ENCODE data around the gene EPHA6.
"Not testable (repeated sequence)": the region's sequence is repeated elsewhere in the genome, so short reads cannot be mapped to it uniquely, and the experiment has no call there.

Gene EPHA6

DNA sequence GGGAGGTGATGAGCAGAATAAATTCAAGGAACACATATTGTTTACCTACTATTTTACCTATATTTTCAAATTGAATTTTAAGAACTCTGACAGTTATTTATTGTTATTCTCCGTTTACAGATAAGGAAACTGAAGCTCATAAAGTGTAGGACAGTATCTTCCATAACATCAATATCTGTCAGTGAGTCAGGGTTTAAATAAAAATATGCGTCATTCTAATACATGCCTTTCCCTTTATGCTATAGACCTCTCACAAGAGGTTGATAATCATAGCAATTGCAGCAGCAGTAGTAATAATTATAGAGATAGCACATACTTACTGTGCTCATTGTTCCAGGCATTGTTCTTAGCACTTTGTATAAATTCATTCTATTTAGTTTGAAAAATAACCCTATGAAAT lies 101.1 kb downstream of the EPHA6 start:
- no peak for DNase-seq

DNA sequence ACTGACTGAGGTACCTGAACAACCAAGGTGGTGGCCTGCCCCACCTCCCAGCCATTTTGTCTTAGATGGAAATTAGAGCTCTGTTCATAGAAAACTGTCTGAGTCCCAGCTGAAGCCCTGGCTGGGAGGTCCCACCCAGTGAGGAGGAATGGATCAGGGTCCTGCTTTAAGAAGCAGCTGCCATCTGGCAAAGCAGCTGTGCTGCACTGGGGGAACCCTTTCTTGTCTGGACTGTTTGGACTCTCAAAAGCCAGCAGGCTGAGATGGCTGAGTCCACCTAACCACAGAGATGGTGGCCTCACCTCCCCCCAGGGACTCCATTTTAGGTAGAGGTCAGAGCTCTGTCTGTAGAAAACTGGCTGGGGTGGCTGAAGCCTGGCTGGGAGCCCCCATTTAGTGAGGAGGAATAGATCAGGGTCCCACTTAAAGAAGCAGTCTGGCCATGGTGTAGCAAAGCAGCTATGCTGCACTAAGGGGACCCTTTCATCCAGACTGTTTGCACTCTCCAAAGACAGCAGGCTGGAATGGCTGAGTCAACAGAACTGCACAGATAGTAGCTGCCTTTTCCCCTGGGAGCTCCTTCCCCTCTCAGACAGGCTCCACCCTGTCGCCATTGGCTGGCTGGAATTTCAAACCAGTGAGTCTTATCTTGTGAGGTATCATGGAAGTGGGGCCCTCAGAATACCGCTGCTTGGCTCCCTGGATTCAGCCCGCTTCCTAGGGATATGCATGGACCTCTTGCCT lies 116.9 kb downstream of the EPHA6 start:
- no peak for DNase-seq

DNA sequence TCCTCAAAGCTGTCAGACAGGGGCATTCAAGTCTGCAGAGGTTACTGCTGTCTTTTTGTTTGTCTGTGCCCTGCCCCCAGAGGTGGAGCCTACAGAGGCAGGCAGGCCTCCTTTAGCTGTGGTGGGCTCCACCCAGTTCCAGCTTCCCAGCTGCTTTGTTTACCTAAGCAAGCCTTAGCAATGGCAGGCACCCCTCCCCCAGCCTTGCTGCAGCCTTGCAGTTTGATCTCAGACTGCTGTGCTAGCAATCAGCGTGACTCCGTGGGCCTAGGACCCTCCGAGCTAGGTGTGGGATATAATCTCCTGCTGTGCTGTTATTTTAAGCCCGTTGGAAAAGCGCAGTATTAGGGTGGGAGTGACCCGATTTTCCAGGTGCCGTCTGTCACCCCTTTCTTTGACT lies 127.7 kb downstream of the EPHA6 start:
- not testable (repeated sequence) for DNase-seq

DNA sequence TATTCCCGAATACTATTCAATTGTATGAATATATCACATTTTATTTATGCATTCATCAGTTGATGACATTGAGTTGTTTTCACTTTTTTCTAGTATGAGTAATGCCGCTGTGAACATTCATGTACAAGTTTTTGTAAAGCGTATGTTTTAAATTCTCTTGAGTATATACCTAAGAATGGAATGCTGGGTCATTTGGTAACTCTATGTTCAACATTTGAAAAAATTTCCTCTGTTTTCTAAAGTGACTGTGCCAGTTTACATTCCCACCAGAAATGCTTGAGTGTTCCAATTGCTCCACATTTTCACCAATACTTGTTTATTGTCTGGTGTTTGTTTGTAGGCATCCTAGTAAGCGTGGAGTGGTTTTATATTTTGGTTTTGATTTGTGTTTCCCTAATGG lies 144.5 kb downstream of the EPHA6 start:
- no peak for DNase-seq

DNA sequence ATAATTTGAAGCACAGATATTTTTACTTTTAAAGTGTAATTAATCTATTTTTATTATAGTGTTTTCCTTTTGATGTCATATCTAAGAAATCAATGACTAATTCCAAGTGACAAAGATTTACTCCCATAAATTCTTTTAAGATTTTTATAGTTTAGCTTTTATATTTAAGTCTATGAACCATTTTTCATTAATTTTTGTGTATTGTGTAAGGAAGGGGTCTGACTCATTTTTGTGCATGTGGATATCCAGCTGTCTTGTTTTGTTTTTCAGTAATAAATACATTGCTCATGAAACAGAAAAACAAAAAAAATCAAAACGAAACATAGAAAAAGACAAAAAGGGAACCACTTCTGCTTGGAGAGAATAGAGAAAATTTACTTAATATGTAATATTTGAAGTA lies 145.1 kb downstream of the EPHA6 start:
- DNase-seq, result no peak

DNA sequence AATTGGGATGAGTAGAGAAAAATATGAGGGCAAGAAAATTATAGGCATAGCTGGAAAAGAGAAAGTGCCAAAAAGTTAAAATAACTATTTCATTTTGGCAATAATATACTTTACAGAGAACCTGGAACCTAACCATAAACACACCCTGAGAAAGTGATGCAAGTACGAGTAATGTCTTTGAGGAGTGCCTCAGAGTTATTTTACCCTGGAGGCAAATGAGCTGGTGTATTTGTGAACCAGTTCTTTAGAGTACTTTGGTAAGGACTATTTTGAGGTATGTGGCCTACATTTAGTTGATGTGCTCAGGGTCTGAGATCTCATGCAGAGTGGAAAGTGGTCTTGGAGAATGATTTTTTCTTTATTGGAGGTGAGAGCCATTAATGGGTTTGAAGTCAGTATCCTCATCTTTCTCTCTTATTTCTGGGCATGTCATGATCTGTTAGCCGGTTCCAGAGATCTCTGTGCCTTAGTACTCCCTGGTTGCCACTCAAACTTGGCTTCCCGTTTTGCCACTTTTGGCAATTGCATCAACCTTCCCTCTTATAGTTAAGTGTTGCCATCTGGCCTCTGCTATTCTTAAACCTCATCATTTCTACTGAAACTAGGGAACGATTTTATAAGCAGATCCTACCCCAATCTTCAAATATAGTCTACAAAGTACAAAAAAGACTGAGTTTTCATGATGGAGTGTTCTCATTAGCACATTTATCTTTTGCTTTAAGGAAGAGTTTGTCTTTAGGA lies 145.7 kb downstream of the EPHA6 start:
- no peak for DNase-seq

DNA sequence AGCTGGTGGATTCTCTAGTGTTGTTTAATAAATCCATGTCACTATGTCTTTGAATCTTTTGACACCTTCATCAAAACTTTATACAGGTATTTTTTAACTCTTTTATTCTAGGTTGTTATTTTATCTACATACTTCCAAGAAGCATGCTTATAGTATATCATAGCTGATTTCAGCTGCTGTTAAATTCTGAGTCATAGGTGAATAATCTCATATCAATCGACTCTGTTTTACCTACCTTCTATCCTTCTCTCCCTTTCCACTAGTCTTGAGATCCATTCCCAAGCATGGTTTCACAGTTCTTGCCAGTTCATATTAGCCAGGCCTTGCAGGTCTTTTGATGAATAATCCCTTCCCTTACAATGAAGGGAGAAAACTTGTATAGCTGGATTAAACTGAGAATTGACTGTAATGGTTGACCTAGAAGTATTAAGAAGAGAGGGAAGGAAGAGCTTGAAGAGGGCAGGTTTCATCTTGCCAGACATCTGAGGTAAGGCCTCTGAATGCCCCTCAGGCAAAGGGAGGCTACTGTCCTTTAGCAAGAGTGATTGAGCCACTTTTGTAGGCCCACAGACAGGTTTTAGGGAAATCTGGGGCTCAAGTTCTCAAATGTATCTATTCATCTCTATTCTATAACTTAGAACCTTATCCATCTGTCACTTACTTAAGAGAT lies 146.4 kb downstream of the EPHA6 start:
- DNase-seq, result no peak

DNA sequence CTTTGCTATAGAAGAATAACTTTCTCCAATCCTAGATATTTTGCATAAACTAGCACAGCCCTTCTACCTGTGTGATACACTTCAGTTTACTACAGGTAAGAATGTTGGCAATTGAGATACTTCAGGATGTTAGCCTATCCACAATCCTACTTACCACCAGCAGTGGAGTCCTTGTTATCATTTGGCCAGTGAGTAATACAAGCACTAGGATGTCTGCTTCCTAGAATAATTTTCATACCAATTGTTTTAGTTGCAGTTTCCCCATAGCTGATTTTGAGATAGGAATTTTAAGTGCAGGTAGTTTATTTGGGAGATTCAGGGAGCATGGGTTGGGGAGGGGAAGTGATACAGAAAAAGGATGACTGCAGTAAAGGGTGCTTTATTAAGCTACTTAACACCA lies 147.2 kb downstream of the EPHA6 start:
- no peak for DNase-seq

DNA sequence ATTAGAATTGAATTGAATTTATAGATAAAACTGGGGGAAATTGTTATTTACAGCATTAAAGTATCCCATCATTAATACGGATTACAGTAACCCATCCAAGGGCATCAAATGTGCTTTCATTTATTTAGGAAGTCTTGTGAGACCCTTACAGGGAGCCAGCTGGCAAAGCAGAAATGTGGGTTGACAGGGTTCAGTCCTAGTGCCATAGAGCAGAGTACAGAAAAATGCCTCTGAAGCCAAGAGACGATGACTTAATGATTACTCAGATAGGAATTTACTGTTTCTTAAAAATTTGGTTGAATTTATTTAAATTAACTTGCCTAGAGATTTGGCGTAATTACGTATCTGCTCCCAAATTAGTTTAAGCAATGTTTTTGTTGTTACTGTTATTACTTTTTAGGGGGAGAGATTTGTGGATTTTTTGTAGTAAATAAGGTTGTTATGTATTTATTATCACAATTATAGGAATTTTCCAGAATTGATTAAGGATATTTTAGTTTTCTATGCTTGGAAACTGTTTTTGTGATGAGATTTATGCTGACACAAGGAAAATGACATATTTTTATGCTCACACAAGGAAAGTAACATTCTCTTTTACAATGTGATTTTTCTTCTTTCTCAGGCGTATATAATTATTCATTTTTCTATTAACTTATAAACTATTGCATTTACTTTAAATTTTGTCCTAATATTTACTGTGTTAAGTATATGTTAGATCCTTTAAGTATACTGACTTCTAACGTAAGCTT lies 152.0 kb downstream of the EPHA6 start:
- no peak for DNase-seq

DNA sequence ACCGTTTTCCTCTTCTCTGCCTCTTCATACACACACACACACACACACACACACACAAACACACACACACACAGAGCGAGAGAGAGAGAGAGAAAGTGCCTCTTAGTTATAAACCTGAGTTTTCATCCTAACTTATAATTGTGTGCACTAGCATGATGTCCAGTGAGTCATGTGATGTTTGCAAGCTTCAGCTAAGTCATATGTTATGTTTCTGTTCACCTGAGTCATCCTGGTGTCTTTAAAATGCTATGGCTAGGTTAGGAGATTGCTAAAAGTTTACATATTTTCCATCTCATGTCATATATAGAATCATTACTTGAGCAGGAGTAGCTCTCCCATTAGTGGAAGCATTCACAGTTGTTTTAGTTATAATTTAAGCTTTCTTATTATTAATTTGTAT lies 155.8 kb downstream of the EPHA6 start:
- DNase-seq, result no peak

DNA sequence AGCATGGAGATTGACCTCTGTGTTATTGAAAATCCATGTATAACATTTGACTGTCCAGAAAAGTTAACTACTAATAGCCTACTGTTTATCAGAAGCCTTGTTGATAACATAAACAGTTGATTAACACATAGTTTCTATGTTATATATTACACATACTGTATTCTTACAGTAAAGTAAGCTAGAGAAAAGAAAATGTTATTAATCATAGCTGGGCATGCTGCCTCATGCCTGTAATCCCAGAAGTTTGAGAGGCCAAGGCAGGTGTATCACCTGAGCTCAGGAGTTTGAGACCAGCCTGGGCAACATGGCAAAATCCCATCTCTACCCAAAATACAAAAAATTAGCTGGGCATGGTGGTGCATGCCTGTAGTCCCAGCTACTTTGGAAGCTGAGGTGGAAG lies 163.3 kb downstream of the EPHA6 start:
- no peak for DNase-seq

DNA sequence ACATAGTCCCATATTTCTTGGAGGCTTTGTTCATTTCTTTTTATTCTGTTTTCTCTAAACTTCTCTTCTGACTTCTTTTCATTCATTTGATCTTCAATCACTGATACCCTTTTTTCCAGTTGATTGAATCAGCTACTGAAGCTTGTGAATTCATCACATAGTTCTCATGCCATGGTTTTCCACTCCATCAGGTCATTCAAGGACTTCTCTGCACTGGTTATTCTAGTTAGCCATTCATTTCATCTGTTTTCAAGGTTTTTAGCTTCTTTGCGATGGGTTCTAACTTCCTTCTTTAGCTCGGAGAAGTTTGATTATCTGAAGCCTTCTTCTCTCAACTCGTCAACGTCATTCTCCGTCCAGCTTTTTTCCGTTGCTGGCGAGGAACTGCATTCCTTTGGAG lies 169.3 kb downstream of the EPHA6 start:
- not testable (repeated sequence) for DNase-seq

DNA sequence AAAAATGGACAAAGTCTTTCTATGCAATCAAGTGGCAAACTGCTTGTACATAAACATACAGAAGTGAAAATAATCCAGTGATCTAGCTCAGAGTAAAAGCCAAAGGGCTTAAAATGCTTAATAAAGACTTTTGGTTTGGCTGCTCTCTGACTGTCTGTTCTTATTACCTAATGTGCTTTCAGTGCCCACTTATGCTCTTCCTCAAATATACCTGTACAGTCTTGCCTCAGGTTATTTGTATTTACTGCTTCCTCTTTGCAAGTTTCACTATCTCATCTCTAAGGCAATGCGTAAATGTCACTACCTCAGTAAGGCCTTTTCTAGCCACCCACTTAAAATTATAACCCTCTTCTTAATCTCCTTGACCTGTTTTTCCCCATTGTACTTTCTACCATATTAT lies 171.8 kb downstream of the EPHA6 start:
- DNase-seq, result no peak

DNA sequence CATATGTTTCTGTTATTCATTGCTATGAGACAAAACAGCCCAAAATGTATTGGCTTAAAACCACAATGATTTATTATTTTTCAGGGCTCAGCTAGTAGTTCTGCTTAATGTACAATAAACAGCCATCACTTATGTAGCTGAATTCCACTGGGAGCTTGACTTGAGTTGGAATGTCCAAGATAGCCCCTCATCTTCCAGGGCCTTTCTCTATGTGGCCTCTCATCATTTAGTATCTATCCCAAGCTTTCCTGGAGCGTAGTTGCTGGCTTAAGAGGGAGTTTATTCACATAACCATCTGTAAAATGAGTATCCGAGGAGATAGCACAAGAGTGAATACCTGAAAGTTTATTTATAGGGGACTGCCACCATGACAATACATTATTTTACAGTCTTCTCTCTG lies 176.8 kb downstream of the EPHA6 start:
- DNase-seq, result no peak

DNA sequence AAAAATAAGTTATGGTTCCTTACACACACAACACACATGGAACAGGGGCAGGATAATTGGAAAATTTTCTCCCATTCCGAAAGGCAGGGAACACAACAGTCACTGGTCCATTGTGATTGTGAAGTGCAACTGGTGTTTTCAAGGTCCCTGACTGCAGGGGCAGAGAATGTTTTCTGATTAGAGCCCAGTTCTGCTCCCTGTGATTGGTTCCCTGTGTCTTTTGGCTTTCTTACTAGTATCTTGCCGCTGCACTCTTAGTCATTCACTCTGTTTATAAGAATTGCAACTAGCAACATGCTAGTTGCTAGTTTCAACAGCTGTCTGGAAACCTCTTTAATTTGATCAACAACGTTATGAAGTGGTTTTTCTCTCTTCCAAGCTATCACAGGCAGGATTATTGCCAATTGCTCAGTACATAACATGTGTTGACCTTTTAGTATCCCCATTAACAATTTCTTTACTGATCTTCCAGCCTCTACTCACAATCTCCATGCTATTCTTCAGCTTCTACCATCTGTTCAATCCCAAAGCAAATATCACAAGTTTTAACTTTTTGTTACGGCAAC lies 177.5 kb downstream of the EPHA6 start:
- no peak for DNase-seq

DNA sequence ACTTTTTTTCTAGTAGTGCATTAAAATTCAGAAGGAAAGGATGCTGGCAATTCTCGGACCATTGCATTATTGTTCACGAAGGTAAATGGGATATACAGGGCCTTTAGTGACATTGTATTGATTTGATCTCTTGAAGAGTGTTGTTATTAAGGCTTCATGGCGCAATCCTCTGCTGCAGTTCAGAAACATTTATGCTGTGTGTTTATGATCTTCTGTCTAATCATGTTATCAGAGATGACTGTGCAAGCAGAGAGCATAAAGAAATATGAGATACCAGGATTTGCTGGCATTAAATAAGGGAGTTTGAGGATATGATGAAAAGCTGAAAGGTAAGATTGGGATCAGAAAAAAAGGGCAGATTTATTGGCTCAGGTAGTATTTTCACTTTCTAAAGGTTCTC lies 180.6 kb downstream of the EPHA6 start:
- no peak for DNase-seq

DNA sequence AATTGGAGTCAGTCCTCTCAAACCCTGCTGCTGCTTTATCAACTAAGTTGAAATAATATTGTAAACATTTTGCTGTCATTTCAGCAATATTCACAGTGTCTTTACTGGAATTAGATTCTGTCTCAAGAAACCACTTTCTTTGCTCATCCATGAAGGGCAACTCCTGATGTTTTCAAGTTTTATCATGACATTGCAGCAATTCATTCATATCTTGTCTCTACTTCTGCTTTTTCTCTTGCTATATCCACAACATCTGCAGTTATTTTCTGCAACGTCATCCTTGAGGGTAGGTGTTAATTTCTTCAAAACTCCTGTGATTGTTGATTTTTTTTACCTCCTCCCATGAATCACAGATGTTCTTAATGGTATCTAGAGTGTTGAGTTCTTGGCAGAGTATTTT lies 181.6 kb downstream of the EPHA6 start:
- no peak for DNase-seq

DNA sequence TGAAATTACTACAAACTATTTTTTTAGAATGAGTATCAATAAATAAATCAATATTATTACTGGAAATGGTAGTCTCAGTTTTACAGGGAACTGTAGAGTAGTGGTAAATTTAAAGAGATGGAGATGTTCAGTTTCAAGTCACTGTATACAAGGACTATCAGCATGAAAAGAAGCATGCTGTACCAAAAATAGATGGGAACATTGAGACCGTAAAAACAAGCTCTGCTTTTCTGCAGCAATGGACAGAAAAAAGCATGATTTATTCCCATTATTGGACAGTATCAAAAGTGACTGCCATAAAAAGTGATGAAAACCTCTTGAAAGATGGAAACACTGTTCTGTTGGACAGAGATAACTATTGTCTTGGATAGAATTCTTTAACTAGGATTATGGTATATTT lies 187.2 kb downstream of the EPHA6 start:
- no peak for DNase-seq

DNA sequence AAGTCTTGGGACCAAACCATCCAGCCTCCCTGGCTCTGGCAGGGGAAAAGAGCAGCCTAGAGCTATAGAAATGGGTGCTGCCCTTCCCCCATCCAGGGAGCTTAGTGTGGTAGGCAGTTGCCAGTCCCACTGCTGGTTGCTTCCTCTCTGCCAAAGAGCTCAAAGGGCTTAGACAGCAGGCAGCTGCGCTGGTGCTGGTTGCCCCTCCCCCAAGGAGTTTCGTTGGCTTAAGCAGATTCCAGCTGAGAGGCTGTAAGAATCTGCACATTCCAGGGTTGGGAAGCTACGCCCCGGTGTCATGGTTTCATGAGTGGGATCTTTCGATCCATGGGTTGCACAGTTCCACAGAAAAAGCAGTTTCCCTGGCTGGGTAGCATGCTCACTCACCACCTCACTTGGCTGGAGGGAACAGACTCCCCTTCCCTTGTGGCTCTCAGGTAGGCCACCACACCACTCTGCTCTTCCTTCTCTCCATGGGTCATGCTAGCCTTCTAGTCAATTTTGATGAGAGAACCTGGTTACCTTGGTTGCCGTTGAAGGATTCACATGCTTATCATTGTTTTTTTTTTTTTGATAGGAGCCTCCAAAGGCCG lies 195.1 kb downstream of the EPHA6 start:
- no peak for DNase-seq

DNA sequence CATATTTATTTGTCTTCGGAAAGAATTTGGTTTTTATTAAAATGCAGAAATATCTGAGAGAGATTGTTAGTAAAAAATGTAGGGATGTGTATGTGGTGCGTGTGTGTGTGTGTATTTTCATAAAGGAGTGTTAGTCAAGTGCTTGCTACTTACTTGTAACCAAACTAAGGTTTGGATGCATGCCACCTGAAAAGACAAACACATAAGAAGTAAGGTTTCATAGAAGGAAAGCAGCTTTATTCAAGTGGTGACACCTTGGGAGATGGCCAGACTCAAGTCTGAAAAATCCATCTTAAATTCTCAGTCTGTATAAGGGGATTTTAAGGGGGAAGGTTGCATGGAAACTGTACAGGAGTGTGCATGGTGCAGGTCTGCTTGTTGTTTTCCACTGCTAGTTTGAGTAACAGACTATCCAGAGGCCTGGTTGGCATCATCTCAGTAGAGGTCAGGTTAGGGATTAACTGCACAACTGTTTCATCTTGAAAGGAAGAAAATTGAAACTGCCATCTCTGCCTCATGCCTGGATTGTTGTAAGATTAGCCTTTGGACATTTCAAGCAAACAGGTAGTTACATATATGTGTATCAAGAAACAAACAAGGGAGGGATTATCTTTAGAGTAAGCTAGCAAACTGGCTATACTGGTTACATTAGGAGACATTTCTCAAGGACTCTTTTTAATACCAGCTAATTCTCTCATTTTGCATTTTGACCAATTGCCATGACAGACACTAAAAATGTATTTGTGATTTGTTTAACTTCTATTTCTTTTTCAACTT lies 196.7 kb downstream of the EPHA6 start:
- no peak for DNase-seq

DNA sequence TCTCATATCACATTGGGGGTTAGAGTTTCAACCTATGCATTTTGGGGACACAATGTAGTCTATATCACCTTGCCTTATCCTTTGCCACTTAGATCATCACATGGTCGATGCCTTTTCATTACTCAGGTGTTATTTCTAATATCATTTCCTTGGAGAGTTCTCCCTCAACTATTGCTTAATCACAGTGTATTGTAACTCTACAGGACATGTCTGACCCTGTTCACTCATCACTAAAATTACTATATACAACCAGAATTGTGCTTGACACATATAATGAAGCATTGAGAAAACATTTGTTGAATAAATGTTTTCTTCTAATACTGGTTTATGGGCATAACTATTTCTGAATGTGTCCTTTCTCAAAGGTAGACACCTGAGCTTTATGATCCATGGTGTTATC lies 207.4 kb downstream of the EPHA6 start:
- no peak for DNase-seq

DNA sequence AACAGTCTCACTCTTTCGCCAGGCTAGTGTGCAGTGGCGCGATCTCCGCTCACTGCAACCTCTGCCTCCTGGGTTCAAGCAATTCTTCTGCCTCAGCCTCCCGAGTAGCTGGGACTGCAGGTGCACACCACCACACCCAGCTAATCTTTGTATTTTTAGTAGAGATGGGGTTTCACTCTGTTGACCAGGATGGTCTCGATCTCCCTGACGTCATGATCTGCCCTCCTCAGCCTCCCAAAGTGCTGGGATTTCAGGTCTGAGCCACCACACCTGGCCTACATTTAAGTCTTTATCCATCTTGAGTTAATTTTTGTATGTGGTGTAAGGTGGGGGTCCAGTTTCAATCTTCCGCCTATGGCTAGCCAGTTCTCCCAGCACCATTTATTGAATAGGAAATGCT lies 211.2 kb downstream of the EPHA6 start:
- DNase-seq, result not testable (repeated sequence)
